ENCODE measurements around the gene IPO13. TPM values are rescaled to one million over a fixed set of nuclear protein-coding genes. Genes with fewer than 3 reads are reported as not detected.

Gene IPO13
- total RNA-seq, 1 donor from 2014 or later, result 60.6 TPM

- intact Hi-C loops (cut with DNase I), result loop anchor here (5.0 kb wide), 2 partner anchors 85 to 240 kb away; partner anchors contain the start of genes SLC6A9 and ST3GAL3
- DNase-seq (ENCODE audit: low spot score), result no peak
Observed at GRCh38 chr1:43947061-43947873, 517 bp downstream of the IPO13 start.

- no peak for DNase-seq (ENCODE audit: low spot score)
- intact Hi-C loops (cut with DNase I), result loop anchor here (5.0 kb wide), 2 partner anchors 84 to 241 kb away; partner anchors contain the start of genes SLC6A9 and ST3GAL3
Observed at GRCh38 chr1:43947874-43948437, 1.2 kb downstream of the IPO13 start.

DNA sequence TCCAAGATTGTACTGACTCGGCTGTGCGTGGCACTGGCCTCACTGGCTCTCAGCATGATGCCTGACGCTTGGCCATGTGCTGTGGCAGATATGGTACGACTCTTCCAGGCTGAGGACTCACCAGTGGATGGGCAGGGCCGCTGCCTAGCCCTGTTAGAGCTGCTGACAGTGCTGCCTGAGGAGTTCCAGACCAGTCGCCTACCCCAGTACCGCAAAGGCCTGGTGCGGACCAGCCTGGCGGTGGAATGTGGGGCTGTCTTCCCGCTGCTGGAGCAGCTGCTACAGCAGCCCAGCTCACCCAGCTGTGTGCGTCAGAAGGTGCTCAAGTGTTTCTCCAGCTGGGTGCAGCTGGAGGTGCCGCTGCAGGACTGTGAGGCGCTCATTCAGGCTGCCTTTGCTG lies 2.9 kb downstream of the IPO13 start:
- DNase-seq (ENCODE audit: low spot score), result no peak

GRCh38 chr1:43951021-43951985 lies 4.6 kb downstream of the IPO13 start:
- intact Hi-C loops (cut with DNase I), result no loop called here
- no peak for DNase-seq (ENCODE audit: low spot score)

More for the DNA sequence above, 2.9 kb downstream of the IPO13 start:
- intact Hi-C loops (cut with DNase I), result loop anchor here (5.0 kb wide), 2 partner anchors 83 to 242 kb away; partner anchors contain the start of genes SLC6A9 and ST3GAL3

- no peak for DNase-seq (ENCODE audit: low spot score)
- intact Hi-C loops (cut with DNase I), result no loop called here
Observed at GRCh38 chr1:43952731-43953346, 6.1 kb downstream of the IPO13 start.

GRCh38 chr1:43953361-43953760 lies 6.6 kb downstream of the IPO13 start:
- intact Hi-C loops (cut with DNase I), result no loop called here

DNA sequence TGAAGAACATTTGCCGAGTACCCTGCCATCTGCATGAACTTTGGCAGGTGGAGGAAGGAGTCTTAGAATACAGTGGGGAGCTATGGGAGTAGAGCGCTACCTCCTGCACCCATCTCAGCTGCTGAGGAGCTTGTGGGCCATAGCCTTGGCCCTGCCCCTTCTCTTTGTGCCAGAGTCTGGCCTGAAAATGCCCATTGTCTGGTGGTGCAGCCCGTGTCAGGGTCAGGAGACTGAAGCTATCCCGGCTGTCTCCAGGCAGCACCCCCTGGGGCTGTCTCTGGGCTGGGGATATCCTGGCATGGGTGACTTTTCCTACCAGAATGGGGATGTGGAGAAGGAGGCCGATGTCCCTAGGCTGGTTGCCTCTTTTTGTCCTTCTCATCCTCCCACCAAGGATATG lies 7.3 kb downstream of the IPO13 start:
- no peak for DNase-seq (ENCODE audit: low spot score)
- intact Hi-C loops (cut with DNase I), result no loop called here

More at GRCh38 chr1:43953361-43953760, 6.6 kb downstream of the IPO13 start:
- no peak for DNase-seq (ENCODE audit: low spot score)

- intact Hi-C loops (cut with DNase I), result no loop called here
- no peak for DNase-seq (ENCODE audit: low spot score)
Observed at GRCh38 chr1:43956234-43956633, 9.5 kb downstream of the IPO13 start.

GRCh38 chr1:43957407-43958040 lies 10.8 kb downstream of the IPO13 start:
- no peak for DNase-seq (ENCODE audit: low spot score)
- intact Hi-C loops (cut with DNase I), result no loop called here

GRCh38 chr1:43958351-43959255 lies 11.9 kb downstream of the IPO13 start:
- intact Hi-C loops (cut with DNase I), result no loop called here
- no peak for DNase-seq (ENCODE audit: low spot score)

DNA sequence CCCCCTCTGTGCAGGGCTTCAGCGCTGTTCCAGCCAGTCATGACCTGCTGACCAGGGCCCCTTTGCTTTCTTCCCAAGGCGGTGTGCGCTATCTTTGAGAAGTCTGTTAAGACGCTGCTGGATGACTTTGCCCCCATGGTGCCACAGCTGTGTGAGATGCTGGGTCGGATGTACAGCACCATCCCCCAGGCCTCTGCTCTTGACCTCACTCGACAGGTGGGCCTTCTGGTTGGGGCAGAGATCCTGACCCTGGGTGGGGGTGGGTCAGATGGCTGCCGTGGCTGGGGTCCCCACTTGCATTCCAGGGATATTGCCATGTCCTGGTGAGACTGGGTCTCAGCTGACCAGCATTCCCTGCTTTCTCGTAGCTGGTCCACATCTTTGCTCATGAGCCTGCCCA lies 14.0 kb downstream of the IPO13 start:
- intact Hi-C loops (cut with DNase I), result no loop called here

GRCh38 chr1:43961692-43962091 lies 14.9 kb downstream of the IPO13 start:
- intact Hi-C loops (cut with DNase I), result no loop called here
- no peak for DNase-seq (ENCODE audit: low spot score)

More for the DNA sequence above, 14.0 kb downstream of the IPO13 start:
- no peak for DNase-seq (ENCODE audit: low spot score)

- no peak for DNase-seq (ENCODE audit: low spot score)
- intact Hi-C loops (cut with DNase I), result no loop called here
Observed at GRCh38 chr1:43962324-43962723, 15.6 kb downstream of the IPO13 start.

DNA sequence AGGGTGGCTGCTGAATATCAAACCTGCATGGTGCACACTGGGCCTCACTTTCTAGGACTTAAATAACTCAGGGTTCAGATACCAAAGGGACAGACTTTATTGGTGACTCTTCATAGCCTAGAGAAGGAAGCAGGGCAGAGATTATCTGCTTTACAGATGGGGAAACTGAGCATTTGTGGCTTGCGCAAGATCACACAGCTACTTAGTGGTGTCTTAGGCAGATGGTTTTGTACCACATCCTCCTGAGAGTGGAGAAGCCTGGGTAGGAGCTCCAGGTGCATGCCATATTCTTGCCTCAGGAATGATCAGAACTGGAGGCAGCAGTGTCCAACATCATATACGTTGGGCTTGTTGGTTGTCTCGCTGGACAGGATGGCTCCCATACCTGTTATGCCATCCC lies 16.3 kb downstream of the IPO13 start:
- DNase-seq (ENCODE audit: low spot score), result no peak

GRCh38 chr1:43963890-43964289 lies 17.1 kb downstream of the IPO13 start:
- no peak for DNase-seq (ENCODE audit: low spot score)

More for the DNA sequence above, 16.3 kb downstream of the IPO13 start:
- intact Hi-C loops (cut with DNase I), result no loop called here

GRCh38 chr1:43965316-43965715 lies 18.6 kb downstream of the IPO13 start:
- DNase-seq (ENCODE audit: low spot score), result no peak
- intact Hi-C loops (cut with DNase I), result no loop called here

More at GRCh38 chr1:43963890-43964289, 17.1 kb downstream of the IPO13 start:
- intact Hi-C loops (cut with DNase I), result no loop called here

DNA sequence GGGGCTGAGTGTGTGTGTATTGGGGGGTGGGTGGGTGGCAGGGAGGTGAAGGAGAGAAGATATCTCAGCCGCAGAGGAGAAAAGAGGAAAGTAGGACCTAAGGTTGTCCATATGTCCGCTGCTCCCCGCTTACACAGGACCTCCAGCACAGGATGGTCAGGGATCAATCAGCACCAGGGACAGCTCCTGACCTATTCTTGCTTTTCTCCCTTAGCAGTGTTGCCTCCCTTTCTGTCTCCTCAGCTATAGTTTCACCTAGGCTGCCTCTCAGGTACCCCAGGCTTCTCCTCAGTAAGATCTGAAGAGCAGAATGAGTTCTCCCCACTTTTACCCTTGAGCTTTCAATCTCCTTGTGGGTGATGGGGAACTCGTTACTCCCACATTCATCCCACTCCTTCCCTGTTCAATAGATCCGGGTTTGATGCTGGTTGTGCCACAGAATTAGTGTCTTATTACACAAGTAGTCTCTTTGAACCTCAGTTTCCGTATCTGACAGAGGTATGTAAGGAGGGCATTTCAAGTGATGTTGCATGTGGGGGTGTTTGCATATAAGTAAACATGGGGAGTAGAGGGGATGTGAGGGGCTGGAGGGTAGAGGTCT lies 21.7 kb downstream of the IPO13 start:
- intact Hi-C loops (cut with DNase I), result no loop called here
- DNase-seq (ENCODE audit: low spot score), result no peak

GRCh38 chr1:43969416-43969745 lies 22.6 kb downstream of the IPO13 start:
- no peak for DNase-seq (ENCODE audit: low spot score)
- intact Hi-C loops (cut with DNase I), result no loop called here

All from cardiac septum (tissue), 1 donor.